Mononuclear cell (primary cell): ENCODE measurements around the gene CFAP70. TPM values are rescaled to one million over a fixed set of nuclear protein-coding genes. Genes with fewer than 3 reads are reported as not detected.

Experiments used
- total RNA-seq: library from RNA; depleted of rRNA; stranded (reverse); fragments of >200 nt; gene quantifications from one replicate; pipeline ENCODE4 v1.2.3, GENCODE V29; 2012

Gene CFAP70
- total RNA-seq, 1 donor: 1.3 TPM

Other genes starting within 250 kb of the CFAP70 start
- 0.42 TPM for gene NUDT13, start 248.4 kb downstream of the CFAP70 start, total RNA-seq
- gene ECD, start 190.9 kb downstream of the CFAP70 start, total RNA-seq: 67.7 TPM
- gene FAM149B1, start 190.7 kb downstream of the CFAP70 start, total RNA-seq: 8.6 TPM
- gene DNAJC9, start 111.6 kb downstream of the CFAP70 start, total RNA-seq: 15.5 TPM
- 27.2 TPM for gene MRPS16, start 106.2 kb downstream of the CFAP70 start, total RNA-seq
- gene ANXA7, start 55.2 kb upstream of the CFAP70 start, total RNA-seq: 106 TPM
- 0.73 TPM for gene MSS51, start 74.7 kb upstream of the CFAP70 start, total RNA-seq
- 13.9 TPM for gene PPP3CB, start 137.2 kb upstream of the CFAP70 start, total RNA-seq
- 1.8 TPM for gene USP54, start 232.5 kb upstream of the CFAP70 start, total RNA-seq